SK-N-SH treated with all-trans-retinoic acid at 6 μM for 48 hours (cell line): ENCODE results near the gene SLX9.

Source experiments
- ARNTL ChIP-seq: fragments of 450-650 bp; formaldehyde crosslinking; IDR thresholded peaks from 2 replicates; pipeline ENCODE4 v1.5.0; 2020; ENCODE audit warnings: low read depth, mild to moderate bottlenecking, moderate library complexity, borderline replicate concordance
- CREB5 ChIP-seq: fragments of 250-450 bp; sonication (Bioruptor Pico); IDR thresholded peaks from 2 replicates; pipeline ENCODE4 v1.5.1; 2020; ENCODE audit warnings: low read depth, mild to moderate bottlenecking, moderate library complexity
- ESRRG ChIP-seq: fragments of 250-450 bp; sonication (Bioruptor Pico); IDR thresholded peaks from 2 replicates; pipeline ENCODE4 v1.6.1; 2021; ENCODE audit warnings: mild to moderate bottlenecking
- ISL1 ChIP-seq: fragments of 250-450 bp; sonication (Bioruptor Pico); IDR thresholded peaks from 2 replicates; pipeline ENCODE4 v2.1.2; 2022; ENCODE audit warnings: mild to moderate bottlenecking, moderate library complexity
- PATZ1 ChIP-seq: fragments of 250-450 bp; sonication (Bioruptor Pico); IDR thresholded peaks from 2 replicates; pipeline ENCODE4 v1.8.0; 2020; ENCODE audit warnings: mild to moderate bottlenecking, moderate library complexity, borderline replicate concordance
- POU6F1 ChIP-seq: fragments of 250-450 bp; sonication (Bioruptor Pico); IDR thresholded peaks from 2 replicates; pipeline ENCODE4 v1.8.0; 2021; ENCODE audit warnings: low read depth, mild to moderate bottlenecking, moderate library complexity, borderline replicate concordance
- PPARA ChIP-seq: fragments of 250-450 bp; sonication (Bioruptor Pico); IDR thresholded peaks from 2 replicates; pipeline ENCODE4 v1.5.0; 2020; ENCODE audit warnings: mild to moderate bottlenecking, borderline replicate concordance
- RARB ChIP-seq: fragments of 250-450 bp; sonication (Bioruptor Pico); IDR thresholded peaks from 2 replicates; pipeline ENCODE4 v1.8.0; 2021; ENCODE audit warnings: mild to moderate bottlenecking, moderate library complexity
- SNAI2 ChIP-seq: fragments of 250-450 bp; sonication (Bioruptor Pico); IDR thresholded peaks from 2 replicates; pipeline ENCODE4 v1.5.0; 2020; ENCODE audit warnings: mild to moderate bottlenecking, moderate library complexity
- TSHZ2 ChIP-seq: fragments of 250-450 bp; sonication (Bioruptor Pico); IDR thresholded peaks from 2 replicates; pipeline ENCODE4 v1.5.0; 2020; ENCODE audit warnings: mild to moderate bottlenecking, moderate library complexity
- ZC3H10 ChIP-seq: fragments of 250-450 bp; sonication (Bioruptor Pico); IDR thresholded peaks from 2 replicates; pipeline ENCODE4 v1.5.1; 2021; ENCODE audit warnings: mild to moderate bottlenecking, moderate library complexity
- ZFP30 ChIP-seq: fragments of 450-650 bp; formaldehyde crosslinking; IDR thresholded peaks from 2 replicates; pipeline ENCODE4 v1.5.0; 2022; ENCODE audit warnings: mild to moderate bottlenecking, moderate library complexity
- ZNF565 ChIP-seq: fragments of 450-650 bp; formaldehyde crosslinking; conservative IDR thresholded peaks from 2 replicates; pipeline ENCODE4 v1.5.0; 2020; ENCODE audit warnings: low read depth, mild to moderate bottlenecking, moderate library complexity
- ZNF70 ChIP-seq: fragments of 450-650 bp; formaldehyde crosslinking; IDR thresholded peaks from 2 replicates; pipeline ENCODE4 v1.5.0; 2020; ENCODE audit warnings: mild to moderate bottlenecking, moderate library complexity

- TF ChIP-seq TSHZ2: no peak
- no peak for TF ChIP-seq ISL1 (CRISPR knock-in tag)
- TF ChIP-seq POU6F1 (CRISPR knock-in tag): no peak
- no peak for TF ChIP-seq ZFP30 (CRISPR knock-in tag)
- no peak for TF ChIP-seq ZNF565 (CRISPR knock-in tag)
- TF ChIP-seq RARB (CRISPR knock-in tag): no peak
- TF ChIP-seq SNAI2 (CRISPR knock-in tag): no peak
- no peak for TF ChIP-seq PATZ1 (CRISPR knock-in tag)
- TF ChIP-seq ZC3H10: no peak
- no peak for TF ChIP-seq ZNF70 (CRISPR knock-in tag)
- TF ChIP-seq ARNTL: no peak
- no peak for TF ChIP-seq PPARA (CRISPR knock-in tag)
- no peak for TF ChIP-seq ESRRG (CRISPR knock-in tag)
- TF ChIP-seq CREB5 (CRISPR knock-in tag): no peak
These were observed 59.7 kb downstream of the SLX9 start for GRCh38 chr21:44999428-44999971.
